HS-5 (cell line): ENCODE measurements around the gene DLX2.

ENCODE experiments used
- DNase-seq: peaks from one replicate; pipeline ENCODE4 v3.0.0-alpha.2; 2012; ENCODE audit warnings: low read depth

Gene DLX2

DNA sequence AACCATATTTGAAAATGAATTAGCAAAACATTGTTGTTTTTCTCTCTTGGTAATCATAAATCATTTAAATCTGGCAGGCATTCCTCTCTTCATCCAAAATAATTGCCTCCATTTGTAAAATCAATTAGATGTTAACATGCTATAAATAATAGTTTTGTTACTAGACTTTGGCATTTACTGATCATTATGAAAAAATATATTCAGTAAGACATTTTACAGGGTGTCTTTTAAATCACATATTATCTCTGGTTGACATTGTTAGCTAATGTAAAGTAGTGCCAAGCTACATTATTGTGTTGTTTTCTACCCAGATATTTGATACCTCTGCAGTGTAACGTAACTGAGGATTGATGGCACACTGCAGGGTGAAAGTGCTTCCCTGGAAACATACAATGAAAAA lies 49.2 kb downstream of the DLX2 start:
- no peak for DNase-seq

DNA sequence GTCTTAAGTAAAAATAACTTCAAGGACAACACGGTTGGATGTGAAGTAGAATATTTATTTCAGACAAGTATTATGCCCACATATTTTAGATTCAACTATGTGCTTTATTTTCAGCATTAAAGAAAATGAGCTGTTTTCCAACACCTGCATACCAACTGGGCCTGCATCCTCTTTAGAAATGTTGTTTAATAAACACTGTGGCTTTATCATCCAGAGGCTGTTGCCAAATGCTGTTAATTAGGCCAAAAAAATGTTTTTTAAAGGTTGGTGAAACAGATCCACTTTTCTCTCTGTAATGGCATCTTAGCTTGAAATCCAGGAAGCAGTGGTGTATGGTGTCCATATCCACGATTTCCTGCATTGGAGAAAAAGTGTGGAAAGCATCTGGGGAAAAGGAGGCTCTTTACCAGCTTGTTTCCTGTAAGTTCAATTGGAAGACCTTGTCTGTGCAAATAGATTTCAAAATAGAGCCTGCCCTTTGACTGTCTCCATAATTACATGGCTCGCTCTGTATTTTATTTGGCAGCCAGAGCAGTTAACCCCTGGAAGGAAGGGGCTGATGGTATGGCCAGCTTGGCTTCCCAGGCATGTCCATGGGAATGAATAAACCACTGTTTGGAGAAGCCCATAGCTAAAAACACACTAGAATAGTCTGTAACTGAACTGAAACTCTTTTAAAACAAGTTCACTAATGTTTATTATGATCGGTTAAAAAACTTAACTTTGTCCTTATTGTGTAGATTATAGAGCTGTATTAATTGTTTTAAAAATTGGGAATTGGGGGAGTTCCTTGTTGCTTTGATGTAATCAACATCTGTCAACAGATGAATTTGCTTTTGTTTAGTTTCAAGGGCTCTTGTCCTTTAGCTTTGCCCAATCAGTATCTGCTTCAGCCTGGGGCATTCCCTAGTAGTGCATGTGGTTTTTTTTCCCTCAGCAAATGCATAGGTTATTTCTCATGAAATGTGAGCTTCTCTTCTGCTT lies 50.4 kb downstream of the DLX2 start:
- no peak for DNase-seq

DNA sequence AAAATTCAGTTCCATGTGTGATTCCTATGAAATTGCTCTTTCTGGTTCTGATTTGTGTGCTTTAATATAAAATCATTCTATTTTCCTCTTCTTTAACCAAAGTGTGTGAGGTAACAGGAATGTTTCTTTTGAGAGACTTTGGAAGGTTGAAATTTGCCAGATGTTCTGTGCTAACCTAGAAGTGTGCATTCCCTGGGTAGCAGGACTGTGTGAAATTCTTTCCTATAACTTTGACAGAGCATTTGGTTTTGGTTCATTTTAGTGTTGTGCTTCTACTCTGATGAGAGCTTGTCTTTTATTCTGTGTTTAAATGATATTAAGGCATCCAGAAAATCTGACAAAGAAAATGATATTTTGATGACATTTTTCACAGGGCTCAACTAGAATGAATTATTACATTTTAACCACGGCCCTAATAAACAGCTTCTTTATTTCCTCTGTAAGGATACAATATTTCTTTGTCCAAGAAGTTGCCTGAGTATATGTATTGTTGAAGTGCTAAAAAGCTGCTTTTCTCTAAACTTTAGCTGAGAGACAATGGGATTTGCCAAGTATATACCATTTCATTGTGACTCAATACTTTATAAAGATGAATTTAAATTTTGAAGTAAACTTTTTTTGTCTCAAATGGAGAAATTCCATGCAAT lies 52.1 kb downstream of the DLX2 start:
- no peak for DNase-seq

DNA sequence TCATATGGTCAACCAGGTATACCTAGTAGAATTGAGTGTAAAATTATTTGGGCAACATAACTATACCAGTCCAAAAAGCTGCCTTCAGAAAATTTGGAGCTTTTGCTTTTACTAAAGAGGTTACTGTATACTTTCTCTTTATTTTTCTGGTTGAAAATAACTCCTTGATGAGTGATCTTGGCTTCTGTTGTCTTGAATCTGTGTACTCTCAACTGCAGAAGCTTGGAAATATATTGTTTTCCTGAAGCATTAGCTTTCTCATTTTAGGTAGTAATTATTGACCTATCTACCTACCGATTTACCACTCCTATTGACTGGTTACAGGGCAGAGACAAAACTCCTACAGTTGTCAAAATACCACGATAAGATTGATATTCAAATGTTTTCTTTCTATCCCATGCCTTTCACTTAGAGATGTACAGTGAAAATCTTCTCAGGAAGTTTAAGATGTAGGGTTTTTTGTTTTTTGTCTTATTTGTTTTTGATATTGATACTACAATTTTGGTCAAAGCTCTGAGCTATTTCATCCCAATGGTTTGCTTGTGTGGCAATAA lies 53.1 kb downstream of the DLX2 start:
- no peak for DNase-seq
